ENCODE results near the gene PDPR.
"Not testable (repeated sequence)": the region's sequence is repeated elsewhere in the genome, so short reads cannot be mapped to it uniquely, and the experiment has no call there.

Gene PDPR

GRCh38 chr16:70113982-70114826 lies at the start of gene PDPR:
PDPR (plus strand) TSS chr16:70114332; CDS start chr16:70120493, 6,161 bp downstream.
- DNase-seq (ENCODE audit: low spot score in 2 of 2) (peak; percentile 88 to 95), ATAC-seq (replicated peaks; ENCODE audit: extremely low read depth, poor library complexity, severe bottlenecking) (peak; percentile 96)
- H3K9me3 Mint-ChIP-seq; H3K36me3 Mint-ChIP-seq (ENCODE audit: insufficient read depth); H3K27me3 Mint-ChIP-seq: not testable (repeated sequence)
- Mint-ChIP-seq H3K4me1 (peaks cover 26% of the 10 kb centered on the region), H3K4me3 (peak within 1 kb of the TSS; percentile 88), H3K27ac (ENCODE audit: low read depth) (peak within 1 kb of the TSS; percentile 74)

DNA sequence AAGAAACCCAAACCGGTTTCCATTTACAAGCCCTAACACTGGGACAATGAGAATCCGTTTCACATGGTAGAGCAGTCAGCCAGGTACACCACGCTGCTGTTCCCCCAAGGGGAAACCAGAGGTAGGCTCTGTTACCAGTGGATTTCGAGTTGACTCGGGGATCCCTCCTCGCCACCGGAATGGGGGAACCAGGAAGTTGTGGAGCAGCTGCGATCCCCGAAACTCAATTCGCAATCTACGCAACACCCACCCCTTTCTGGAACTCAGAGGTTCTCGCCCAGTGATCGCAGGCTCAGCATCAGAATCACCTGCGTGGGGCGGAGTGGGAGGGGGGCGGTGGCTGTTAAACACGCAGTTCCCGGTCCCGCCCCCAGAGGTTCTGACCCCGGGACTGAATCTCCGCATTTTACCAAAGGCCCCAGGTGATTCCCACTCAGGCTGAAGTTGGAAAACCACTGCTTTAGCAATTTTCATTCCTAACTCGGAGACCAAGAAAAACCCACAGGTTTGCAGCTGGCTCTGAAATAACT lies 49.2 kb upstream of the PDPR start:
- H3K4me1 Mint-ChIP-seq, H3K9me3 Mint-ChIP-seq, H3K27me3 Mint-ChIP-seq: not testable (repeated sequence)
- ATAC-seq (replicated peaks; ENCODE audit: extremely low read depth, poor library complexity, severe bottlenecking) (peak; percentile 63), DNase-seq (ENCODE audit: low spot score in 2 of 2) (peak; percentile 54 to 60)
- peaks cover 11% of the 10 kb centered on the region for H3K36me3 Mint-ChIP-seq (ENCODE audit: insufficient read depth)
- H3K4me3 Mint-ChIP-seq = peak overlapping the region; percentile 76
- H3K27ac Mint-ChIP-seq (ENCODE audit: low read depth) = peak overlapping the region; percentile 35

DNA sequence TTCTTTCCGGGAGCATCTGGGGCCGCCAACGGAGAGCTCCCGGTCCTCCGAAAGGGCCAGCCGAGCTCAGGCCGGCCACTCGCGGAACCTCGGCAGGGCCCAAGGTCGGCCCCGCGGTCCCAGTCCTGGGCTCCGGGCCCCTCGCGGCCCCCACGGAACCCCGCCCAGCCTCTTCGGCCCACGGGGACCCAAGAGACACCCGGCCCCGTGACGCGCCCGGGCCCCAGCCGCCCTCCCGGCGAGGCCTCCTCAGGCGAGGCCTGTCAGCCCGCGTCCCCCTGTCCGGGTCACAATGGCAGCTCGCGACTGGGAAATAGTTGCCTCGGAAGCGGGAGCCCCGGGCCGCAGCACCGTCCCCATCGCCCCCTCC lies 48.8 kb upstream of the PDPR start:
- not testable (repeated sequence) for DNase-seq (ENCODE audit: low spot score in 2 of 2); H3K9me3 Mint-ChIP-seq; H3K4me1 Mint-ChIP-seq; H3K27me3 Mint-ChIP-seq; H3K27ac Mint-ChIP-seq (ENCODE audit: low read depth)
- ATAC-seq (replicated peaks; ENCODE audit: extremely low read depth, poor library complexity, severe bottlenecking) = peak; percentile 29
- H3K36me3 Mint-ChIP-seq (ENCODE audit: insufficient read depth) = peaks cover 11% of the 10 kb centered on the region
- H3K4me3 Mint-ChIP-seq = peak overlapping the region; percentile 76

GRCh38 chr16:70065746-70066658 lies 48.1 kb upstream of the PDPR start:
- Mint-ChIP-seq H3K4me3 (peak overlapping the region; percentile 76), H3K27ac (ENCODE audit: low read depth) (peak overlapping the region; percentile 46)
- H3K27me3 Mint-ChIP-seq; H3K36me3 Mint-ChIP-seq (ENCODE audit: insufficient read depth); H3K4me1 Mint-ChIP-seq; H3K9me3 Mint-ChIP-seq: not testable (repeated sequence)
- DNase-seq (ENCODE audit: low spot score in 2 of 2) (peak; percentile 83 to 87), ATAC-seq (replicated peaks; ENCODE audit: extremely low read depth, poor library complexity, severe bottlenecking) (peak; percentile 94)

DNA sequence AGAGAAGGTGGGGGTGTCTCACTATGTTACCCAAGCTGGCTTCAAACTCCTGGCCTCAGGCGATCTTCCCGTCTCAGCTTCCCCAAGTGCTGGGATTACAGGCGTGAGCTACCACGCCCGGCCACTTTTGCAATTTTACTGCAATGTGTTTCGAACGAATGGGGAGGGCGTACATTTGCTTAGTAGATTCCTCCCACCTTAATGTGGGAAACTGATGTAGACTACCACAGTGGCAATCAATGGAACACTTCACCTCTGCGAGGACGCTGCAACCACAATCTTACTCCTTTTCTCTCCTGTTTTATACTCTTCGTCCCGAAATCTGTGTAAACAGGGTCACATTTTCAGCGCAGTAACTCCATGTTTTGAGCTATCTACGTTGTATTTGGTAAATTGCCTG lies 47.4 kb upstream of the PDPR start:
- H3K36me3 Mint-ChIP-seq (ENCODE audit: insufficient read depth); H3K4me1 Mint-ChIP-seq; H3K9me3 Mint-ChIP-seq; ATAC-seq (replicated peaks; ENCODE audit: extremely low read depth, poor library complexity, severe bottlenecking); H3K27me3 Mint-ChIP-seq; DNase-seq (ENCODE audit: low spot score in 2 of 2): not testable (repeated sequence)
- H3K4me3 Mint-ChIP-seq = peak overlapping the region; percentile 76
- H3K27ac Mint-ChIP-seq (ENCODE audit: low read depth) = peak overlapping the region; percentile 35

GRCh38 chr16:70079081-70079480 lies 35.1 kb upstream of the PDPR start:
- H3K9me3 Mint-ChIP-seq; H3K36me3 Mint-ChIP-seq (ENCODE audit: insufficient read depth); DNase-seq (ENCODE audit: low spot score in 2 of 2); H3K27me3 Mint-ChIP-seq; H3K4me1 Mint-ChIP-seq; ATAC-seq (replicated peaks; ENCODE audit: extremely low read depth, poor library complexity, severe bottlenecking); H3K4me3 Mint-ChIP-seq; H3K27ac Mint-ChIP-seq (ENCODE audit: low read depth): not testable (repeated sequence)

DNA sequence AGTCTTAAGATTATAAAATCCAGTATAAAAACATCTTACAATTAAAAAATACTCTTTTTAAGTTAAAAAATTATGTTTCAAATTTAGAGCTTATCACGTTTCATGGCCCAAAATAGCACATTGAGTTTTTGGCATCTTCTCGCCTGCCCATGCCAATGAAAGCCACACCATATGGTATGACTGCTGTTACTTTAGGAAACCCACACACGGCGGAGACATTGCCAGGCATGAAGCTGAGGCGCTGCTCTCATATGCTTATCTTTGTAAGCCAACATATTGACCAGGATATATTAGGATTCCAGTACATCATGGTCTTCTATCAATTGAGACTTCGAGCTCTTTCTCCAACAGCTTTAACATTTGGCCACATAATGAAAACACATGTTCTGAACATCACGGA lies 32.9 kb upstream of the PDPR start:
- not testable (repeated sequence) for H3K4me3 Mint-ChIP-seq; ATAC-seq (replicated peaks; ENCODE audit: extremely low read depth, poor library complexity, severe bottlenecking); H3K36me3 Mint-ChIP-seq (ENCODE audit: insufficient read depth); H3K27me3 Mint-ChIP-seq; H3K9me3 Mint-ChIP-seq; H3K27ac Mint-ChIP-seq (ENCODE audit: low read depth); H3K4me1 Mint-ChIP-seq; DNase-seq (ENCODE audit: low spot score in 2 of 2)

- H3K4me1 Mint-ChIP-seq; ATAC-seq (replicated peaks; ENCODE audit: extremely low read depth, poor library complexity, severe bottlenecking); H3K9me3 Mint-ChIP-seq; H3K4me3 Mint-ChIP-seq; H3K27ac Mint-ChIP-seq (ENCODE audit: low read depth); H3K36me3 Mint-ChIP-seq (ENCODE audit: insufficient read depth); H3K27me3 Mint-ChIP-seq; DNase-seq (ENCODE audit: low spot score in 2 of 2): not testable (repeated sequence)
These were observed 30.2 kb upstream of the PDPR start for GRCh38 chr16:70083931-70084330.

- not testable (repeated sequence) for DNase-seq (ENCODE audit: low spot score in 2 of 2); ATAC-seq (replicated peaks; ENCODE audit: extremely low read depth, poor library complexity, severe bottlenecking); H3K4me3 Mint-ChIP-seq; H3K27me3 Mint-ChIP-seq; H3K4me1 Mint-ChIP-seq; H3K9me3 Mint-ChIP-seq; H3K27ac Mint-ChIP-seq (ENCODE audit: low read depth); H3K36me3 Mint-ChIP-seq (ENCODE audit: insufficient read depth)
These were observed 26.0 kb upstream of the PDPR start for GRCh38 chr16:70088160-70088559.

DNA sequence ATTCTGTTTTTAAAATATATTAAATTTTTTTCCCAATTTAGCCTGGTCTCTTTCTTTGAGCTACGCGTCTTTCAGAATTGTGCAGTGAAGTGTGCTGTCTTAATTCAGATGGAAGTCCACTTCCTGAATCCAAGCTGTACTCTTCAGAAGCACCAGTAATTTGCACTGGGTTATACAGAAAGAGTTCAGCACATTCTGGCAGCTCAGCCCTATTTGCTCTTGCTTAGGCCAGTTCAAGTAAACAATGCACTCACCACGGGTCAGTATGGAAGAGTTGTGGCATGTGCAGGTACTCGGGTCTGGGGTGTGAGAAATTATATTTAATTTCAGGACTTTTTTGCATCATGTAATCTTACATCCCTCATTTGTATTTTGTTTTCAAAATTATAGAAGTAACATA lies 25.3 kb upstream of the PDPR start:
- not testable (repeated sequence) for DNase-seq (ENCODE audit: low spot score in 2 of 2); H3K27me3 Mint-ChIP-seq; H3K4me1 Mint-ChIP-seq; H3K4me3 Mint-ChIP-seq; H3K9me3 Mint-ChIP-seq; H3K36me3 Mint-ChIP-seq (ENCODE audit: insufficient read depth); ATAC-seq (replicated peaks; ENCODE audit: extremely low read depth, poor library complexity, severe bottlenecking); H3K27ac Mint-ChIP-seq (ENCODE audit: low read depth)

DNA sequence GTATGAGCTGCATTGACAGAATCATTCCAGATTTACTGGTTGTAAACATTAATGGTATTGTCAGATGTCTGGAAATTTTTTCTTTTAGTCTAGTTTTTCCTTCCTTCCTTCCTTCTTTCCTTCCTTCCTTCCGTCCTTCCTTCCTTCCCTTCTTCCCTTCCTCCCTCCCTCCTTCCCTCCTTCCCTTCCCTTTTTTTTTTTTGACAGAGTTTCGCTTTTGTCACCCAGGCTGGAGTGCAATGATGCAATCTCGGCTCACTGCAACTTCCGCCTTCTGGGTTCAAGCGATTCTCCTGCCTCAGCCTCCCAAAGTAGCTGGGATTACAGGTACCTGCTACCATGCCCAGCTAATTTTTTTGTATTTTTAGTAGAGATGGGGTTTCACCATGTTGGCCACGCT lies 24.8 kb upstream of the PDPR start:
- H3K36me3 Mint-ChIP-seq (ENCODE audit: insufficient read depth); H3K4me3 Mint-ChIP-seq; ATAC-seq (replicated peaks; ENCODE audit: extremely low read depth, poor library complexity, severe bottlenecking); H3K9me3 Mint-ChIP-seq; H3K27me3 Mint-ChIP-seq; DNase-seq (ENCODE audit: low spot score in 2 of 2); H3K27ac Mint-ChIP-seq (ENCODE audit: low read depth); H3K4me1 Mint-ChIP-seq: not testable (repeated sequence)

GRCh38 chr16:70091104-70091503 lies 23.0 kb upstream of the PDPR start:
- not testable (repeated sequence) for H3K9me3 Mint-ChIP-seq; ATAC-seq (replicated peaks; ENCODE audit: extremely low read depth, poor library complexity, severe bottlenecking); H3K27ac Mint-ChIP-seq (ENCODE audit: low read depth); H3K4me1 Mint-ChIP-seq; H3K27me3 Mint-ChIP-seq; DNase-seq (ENCODE audit: low spot score in 2 of 2); H3K36me3 Mint-ChIP-seq (ENCODE audit: insufficient read depth); H3K4me3 Mint-ChIP-seq
